UCSD-AML1 (cell line): Measurements from ENCODE around the gene TPRG1.
"Not testable (repeated sequence)": the region's sequence is repeated elsewhere in the genome, so short reads cannot be mapped to it uniquely, and the experiment has no call there.

Experiments used
- DNase-seq: peaks from one replicate; lab custom pipeline; 2025; ENCODE audit not compliant: unreplicated experiment; lab: John Stamatoyannopoulos, UW

The TPRG1 gene

DNA sequence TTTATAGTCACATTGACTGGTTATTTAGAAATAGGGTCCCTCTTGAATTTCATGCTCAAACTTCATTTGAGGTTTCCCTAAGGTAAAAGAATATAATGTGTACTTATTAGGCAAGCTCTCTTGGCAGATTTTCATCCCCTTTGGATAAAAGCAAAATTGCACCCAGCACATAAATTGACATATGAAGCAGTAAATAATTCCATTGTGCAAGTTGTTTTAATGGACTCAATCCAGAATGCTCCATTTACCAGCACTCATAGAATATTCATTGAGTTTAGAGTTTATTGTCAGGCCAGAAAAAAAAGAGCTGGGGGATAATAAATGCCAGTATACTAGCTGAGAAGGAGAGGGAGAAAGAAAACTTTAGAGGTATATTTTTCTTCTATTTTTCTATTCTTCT is 136.8 kb downstream of the TPRG1 start:
- no peak for DNase-seq

DNA sequence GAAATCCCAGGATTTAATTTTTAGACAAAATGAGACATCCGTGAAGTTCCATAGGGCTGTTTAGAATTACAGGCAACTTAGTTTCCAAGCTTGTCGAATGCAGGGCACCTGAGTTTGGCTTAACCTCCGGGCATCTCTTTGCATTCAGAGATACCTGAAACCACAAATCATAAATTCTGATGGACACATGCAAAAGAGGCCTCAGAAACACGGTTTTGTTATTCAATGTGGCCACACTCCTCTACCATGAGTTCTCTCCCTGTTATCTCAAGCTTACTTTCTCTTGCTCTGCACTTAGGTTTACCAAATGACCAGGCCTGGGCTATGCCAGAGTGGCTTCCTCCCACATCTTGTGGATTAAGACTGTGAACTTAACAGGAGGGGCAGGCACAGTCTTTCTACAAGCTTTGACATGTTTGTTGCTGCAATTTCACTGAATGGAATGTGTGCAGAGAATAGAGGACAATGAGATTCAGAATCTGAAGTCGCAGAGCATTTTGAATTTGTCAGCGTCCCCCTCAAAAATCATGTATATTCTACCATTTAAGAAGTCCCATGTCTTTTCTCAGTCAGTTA is 137.7 kb downstream of the TPRG1 start:
- no peak for DNase-seq

DNA sequence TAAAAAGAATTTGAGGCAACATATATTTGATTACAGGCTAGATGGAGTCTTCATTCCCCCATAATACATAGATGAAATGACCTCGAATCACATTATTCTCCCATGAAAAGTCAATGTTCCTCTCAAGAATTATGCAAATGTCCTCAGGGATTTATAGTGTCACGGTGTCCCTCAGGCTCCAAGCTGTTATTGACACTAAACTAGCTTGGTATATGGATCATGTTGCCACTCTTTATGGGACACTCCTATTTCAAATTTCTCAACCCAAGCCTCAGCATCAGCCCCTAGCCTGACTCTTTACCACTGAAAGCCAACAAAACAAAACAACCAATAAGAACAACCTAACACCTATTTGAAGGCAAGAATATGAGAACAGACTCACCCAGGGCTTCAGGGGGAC is 139.8 kb downstream of the TPRG1 start:
- DNase-seq: no peak

DNA sequence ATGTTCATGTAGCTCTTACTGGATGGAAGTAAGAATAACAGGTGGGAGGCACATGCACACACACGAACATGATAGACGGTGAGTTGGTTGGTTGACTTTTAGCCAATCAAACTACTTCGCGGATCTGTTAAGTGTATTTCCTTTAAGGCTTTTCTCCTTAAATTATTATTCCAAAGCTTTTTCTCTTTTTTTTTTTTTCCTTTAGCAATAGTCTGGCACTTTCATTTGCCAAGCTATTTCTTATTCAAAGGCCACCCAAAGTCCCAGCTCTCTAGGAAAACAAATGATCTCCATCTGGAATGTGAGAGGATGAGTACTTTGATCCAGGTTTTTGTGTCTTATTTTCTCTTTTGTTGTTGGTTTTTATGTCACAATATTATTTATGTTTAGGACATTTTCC is 141.1 kb downstream of the TPRG1 start:
- no peak for DNase-seq

DNA sequence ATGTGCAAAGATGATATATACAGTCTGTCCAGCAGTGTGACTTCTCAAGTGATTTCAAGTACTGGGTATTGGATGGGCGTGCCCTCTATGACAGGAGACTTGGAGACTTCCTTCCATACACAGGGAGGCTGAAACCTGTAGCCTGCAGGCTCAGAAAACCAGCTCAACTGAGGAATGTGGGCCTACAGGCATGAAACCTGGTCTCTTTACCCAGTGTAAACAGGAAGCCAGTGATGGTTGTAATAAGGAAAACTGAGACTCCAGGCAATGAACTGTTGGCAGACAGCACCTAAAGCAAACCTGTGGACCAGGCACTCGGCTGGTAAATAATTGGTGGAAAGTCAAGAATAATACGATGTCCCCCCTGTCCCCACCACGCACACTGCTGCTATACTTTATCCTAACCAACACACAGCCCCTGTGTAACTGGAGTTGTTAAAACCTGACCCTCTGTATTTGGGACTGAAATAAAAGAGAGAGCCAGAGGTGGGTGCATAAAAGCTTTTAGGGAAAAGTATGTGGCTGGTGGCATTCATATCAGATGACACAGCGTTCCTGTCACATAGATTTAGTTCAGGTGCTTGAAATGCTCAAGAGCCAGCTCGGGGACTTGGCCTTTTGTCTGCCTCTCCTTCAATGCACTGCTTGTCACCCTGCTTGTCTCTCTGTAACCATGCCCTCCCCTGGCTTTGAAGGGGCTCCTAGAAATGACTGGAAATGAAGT is 144.7 kb downstream of the TPRG1 start:
- DNase-seq: no peak

DNA sequence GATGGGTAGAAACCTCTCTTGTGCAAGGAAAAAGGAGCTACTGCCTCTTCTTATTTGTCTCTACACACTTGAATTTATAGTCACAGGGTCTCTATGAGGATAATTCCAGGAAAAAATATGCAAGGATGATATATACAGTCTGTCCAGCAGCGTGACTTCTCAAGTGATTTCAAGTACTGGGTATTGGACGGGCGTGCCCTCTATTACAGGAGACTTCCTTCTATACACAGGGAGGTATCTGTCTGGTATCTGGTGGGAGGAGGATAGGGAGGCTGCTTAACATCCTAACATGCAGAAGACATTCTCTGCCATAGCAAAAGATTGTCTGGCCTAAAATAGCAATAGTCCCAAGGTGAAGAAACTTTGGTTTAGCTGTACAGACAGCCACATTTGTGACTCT is 146.1 kb downstream of the TPRG1 start:
- DNase-seq: no peak

DNA sequence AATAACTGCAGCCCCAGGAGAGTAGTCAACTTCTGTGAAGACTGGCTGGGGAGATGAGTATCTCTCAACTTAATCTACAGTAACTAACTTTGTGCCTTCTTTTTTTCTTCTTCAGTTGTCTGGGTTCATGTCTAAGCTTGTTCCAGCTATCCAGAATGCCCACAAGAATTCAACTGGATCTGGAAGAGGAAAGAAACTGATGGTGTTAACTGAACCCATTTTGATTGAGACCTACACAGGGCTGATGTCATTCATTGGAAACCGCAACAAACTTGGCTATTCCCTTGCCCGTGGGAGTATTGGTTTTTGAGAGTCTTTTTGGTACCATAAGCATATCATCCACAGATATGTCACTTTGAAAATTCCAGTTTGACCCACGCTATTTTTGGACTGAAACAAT is 148.7 kb downstream of the TPRG1 start:
- no peak for DNase-seq

DNA sequence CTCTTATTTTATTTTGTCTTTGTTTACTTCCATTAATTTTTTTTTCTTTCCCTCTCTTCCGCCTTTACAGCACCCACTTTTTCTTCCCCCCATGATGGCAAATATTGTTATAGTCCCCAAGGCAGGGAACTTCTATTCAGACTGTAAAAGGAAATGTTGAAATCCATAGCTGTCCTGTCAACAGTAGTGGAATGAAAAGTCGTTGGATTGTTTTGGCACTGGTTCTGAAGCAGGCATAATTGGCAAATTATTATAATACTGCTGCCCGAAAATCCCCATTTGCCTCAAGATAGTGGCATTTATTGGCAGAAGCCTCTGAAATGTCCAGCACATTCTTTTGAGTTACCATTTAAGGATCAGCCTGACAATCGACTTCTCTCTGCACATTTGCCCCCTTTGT is 150.6 kb downstream of the TPRG1 start:
- no peak for DNase-seq

DNA sequence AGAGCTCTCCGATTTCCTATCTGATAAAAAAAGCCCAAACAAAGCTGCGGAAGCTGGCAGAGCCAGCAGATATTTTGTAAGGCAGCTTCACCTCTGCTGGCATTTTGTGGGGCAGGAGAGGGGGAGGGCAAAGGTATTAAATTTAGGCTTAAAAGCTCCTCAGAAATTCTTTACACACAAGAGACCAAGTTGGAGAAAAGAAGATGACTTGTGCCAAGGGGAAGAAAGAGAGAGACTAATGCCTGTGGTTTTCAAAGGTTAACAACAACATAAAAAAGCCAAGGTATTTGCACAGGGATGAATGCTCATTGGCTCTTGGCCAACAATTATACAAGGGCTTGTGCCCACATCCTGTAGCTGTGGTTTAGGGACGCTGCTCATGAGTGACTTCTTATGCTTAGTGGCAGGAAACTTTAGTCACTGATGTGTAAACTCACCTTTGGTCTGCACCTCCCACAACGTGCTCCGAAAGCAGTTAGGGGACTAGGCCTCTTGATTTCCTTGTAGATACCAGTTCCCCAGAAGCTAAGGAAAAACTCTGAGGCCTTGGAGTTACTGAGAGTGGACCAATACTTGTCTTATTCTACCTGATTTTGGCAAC is 152.9 kb downstream of the TPRG1 start:
- DNase-seq: peak; percentile 45

DNA sequence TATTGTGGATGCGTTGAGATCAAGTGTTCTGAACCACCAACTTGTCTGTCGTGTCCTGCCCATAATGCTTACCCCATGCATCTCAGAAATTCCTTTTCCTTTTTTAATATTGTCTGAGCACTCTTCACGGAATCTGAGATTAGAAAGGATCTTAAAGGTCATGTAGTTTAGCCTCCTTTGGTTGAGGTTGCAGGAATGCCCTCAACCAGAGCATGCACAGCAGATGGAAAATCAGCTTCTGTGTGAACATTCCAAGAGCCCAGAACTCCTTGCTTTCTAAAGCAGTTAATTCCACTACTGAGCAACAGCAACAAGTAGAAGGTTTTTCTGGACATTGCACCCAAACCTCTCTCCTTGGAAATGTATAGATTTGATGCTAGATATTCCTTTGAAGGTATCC is 153.7 kb downstream of the TPRG1 start:
- no peak for DNase-seq

DNA sequence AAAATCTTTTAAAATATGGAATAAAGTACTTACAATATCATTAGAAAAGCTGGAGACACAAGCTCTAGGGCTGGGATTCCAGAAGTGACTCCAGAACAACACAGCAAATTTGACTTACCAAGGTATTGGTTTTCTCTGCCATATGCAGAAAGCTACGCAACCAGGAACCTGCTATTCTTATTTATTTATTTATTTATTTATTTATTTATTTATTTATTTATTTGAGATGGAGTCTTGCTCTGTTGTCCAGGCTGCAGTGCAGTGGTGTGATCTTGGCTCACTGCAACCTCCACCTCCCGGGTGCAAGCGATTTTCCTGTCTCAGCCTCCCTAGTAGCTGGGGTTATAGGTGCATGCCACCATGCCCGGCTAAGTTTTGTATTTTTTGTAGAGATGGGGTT is 157.9 kb downstream of the TPRG1 start:
- DNase-seq: not testable (repeated sequence)

DNA sequence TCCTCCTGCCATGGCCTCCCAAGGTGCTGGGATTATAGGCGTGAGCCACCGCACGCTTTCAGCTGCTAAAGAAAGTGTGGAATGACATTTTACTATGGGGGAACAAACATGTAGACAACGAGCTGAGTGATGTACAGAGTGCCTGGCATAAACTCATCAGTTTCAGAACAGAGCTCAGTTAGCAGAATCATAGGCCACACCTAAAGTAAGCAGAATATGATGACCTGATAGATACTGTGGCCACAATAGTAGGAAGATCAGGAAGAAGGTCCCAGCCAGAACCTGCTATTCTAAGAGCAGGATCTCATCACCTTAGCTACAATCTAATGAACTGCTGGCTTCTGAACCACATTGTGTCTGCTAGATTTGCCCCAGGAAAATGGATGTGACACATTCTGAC is 158.3 kb downstream of the TPRG1 start:
- no peak for DNase-seq

DNA sequence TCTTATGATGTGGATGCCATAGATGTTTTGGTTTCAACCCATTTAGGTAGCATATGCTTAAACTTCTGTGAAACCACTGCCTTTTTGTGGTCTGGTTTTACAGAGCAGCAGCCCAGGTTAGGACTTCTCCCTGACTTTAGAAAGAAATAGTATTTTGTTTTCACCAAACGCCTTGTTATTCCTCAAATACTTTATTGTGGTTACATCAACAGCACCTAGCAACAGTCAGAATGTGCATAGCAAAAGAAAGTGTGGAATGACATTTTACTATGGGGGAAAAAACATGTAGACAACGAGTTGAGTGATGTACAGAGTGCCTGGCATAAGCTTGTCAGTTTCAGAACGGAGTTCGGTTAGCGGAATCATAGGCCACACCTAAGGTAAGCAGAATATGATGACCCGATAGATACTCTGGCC is 159.2 kb downstream of the TPRG1 start:
- DNase-seq: no peak

DNA sequence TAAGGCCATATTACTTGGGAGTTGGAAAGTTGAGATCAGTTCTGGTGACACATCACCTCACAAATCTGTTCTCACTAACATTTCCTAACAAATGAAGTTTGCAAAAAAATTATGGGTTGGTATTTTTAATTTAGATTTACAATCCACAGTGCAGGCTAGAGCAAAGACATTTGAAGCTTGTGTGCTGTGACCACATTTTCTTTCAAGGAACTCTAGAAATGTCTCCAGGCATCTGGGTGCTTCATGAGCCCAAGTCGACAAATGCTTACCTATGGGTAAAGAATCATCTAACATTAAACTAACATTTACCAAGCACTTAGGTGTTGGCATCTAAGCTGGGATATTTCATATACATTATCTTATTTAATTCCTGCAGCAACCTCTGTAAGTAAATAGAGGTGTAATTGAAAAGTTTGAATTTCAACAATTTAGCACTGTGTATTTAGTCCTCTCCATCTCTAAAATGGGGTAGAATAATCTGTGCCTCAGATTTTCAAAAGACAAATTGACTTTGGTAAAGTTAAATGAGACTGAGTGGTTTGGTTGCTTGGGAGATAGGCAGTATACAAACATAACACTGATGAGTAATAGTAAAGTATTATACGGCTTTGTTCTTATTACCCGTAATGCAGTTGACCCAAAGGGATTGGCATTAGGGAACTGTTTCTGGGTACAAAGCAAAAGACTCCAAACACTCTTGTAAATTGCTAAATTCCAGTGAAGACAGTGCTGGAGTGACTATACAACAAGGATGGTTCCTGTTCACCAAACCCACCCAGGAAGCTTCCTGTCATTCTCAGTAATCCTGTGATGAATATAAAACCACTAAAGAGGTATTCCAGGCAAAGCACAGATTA is 162.5 kb downstream of the TPRG1 start:
- no peak for DNase-seq

DNA sequence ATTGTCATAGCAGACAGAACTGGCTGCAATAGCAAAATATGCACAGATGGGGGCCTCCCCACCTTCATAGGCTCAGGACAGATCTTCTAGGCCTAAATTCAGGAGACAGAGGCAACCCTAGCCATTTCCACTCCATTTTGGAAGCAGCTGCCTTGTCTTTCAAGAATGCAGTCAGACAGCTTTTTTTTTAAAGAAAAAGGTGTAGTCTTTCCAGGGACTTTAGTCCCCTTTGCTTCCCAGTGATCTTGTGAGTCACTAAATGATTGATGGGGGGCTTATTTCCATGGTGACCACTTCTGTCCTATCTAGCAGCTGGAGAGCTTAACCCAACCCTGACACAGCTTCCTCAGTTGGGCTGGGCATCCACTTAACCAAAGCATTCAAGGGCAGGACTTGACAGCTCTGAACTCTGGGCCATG is 165.9 kb downstream of the TPRG1 start:
- no peak for DNase-seq

DNA sequence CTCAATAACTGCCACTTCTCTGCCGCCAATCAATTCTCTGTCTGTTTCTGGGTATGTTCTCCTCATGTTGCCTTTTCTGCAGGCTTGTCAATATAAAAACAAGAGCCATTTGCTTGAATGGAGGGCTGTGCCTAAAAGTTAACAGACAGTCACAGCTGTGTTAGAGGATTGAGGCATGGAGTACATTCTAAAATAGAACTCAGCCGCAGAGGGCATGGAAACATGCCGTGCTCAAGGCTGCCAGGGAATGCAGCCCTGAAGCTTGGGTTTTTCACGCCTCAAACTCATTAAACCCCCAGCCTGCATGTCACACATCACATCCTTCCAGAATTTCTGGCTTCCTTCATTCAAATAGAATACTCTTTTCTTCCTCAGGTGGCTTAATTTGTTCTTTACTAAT is 166.6 kb downstream of the TPRG1 start:
- no peak for DNase-seq

DNA sequence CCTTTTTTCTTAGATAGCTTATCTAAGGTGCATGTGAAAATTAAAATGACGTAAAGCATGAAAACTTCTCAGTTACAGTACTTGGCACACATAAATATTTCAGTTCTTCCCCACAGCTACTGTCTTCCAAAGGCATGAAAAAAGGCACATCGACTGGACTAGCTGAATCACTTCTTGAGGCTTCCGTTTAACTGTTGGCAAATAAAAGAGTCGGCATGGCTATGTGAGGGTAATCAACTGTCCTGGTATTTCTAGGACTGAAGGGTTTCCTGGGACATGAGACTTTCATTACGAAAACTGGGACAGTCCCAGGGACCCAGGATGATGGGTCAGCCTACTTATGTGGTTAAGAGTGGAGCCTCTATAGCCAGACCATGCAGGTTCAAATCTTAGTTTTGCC is 168.2 kb downstream of the TPRG1 start:
- DNase-seq: no peak

DNA sequence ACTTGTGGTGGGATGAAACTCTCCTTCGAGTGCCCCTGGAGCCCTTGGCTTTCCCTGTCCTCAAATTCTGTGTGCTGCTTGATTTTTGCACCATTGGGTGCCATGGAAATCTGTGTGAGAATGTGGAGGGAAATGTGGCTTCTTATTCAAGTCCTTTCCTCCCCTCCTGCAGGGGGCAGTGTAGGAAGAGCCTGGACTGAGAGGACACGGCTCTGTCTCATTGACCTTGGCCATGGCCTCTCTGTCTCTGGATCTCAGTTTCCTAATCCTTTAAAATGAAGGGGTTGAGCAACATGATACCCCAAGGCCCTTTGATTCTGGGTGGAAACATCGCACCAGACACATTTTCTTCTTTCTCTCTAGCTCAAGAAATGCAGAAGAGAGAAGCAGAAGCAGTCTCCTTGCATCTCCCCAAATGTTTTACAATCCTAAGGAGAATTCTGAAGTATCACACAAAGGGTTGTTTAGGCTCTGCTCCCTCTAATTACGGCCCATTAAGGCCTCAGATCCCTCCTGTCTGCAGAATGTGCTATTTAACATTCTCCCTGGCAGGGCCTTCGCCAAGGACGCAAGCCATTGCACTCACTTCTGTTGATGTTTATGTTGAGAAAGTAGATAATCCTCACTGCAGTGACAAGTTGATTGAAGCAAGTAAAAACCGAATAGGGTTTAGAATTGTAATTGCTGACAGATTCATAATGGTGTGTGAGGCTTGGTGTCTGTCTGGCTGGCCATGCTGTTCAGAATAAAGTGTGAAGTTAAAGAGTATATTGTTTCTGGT is 169.1 kb downstream of the TPRG1 start:
- DNase-seq: no peak

DNA sequence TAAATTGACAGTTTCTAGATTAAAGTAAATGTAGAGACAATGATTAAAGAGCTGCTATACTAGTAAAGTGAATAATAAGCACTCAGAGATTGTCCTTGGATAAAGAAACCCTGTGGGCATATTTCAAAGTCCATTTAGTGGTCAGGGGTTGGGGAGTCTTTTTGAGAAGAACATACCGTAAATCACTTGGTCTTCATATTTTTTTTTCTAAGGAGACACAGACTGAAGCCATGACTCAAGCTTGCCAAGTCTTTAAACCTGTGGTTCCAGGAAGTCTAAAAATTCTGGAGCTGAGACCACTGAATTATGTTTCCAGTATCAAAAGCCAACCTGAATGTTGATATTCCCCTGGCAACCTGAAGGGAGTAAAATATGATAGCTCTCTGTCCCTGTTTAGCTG is 171.0 kb downstream of the TPRG1 start:
- DNase-seq: no peak

DNA sequence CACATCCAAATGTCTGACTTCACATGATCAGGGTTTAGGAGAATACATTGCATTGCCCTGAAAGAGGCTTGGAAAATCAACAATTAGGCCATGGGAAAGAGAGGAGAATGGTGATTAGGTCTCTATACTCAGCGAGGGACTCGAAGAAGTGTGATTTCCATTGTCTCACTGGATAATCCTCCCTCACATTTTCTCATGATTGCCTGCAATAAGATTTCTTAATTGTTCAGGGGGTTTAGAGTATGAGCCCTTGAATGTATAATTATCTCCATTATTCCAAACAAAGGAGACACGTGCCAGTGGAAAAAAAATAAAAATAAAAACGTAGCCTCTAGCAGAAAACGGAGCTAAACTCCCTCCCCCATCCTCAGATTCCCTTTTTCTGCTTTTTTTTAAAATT is 173.2 kb downstream of the TPRG1 start:
- DNase-seq: no peak

DNA sequence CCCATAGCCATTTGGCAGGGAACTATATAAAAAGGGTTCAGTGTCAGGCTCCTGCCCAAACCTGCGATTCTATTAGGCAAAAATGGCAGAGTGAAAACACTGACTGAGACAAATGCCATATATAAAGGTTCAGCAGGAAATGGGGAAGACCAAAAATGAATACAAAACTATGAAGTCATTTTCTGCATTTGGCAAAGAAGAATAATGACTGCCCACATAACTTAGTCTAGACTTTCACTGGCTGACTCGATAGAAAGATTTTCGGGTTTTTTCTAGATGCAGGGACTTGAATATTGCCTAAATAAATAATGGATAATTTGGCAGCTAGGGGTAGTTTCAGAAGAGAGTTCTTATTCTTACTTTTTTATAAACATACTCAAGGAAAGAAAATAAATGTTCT is 178.0 kb downstream of the TPRG1 start:
- DNase-seq: no peak
